Inferior parietal cortex (tissue), 1 donor: ENCODE measurements around the gene CRAMP1.
A peak's percentile ranks its signal among the peaks of the same experiment; 100 is the strongest.

Experiments used
- DNase-seq: peaks from one replicate; pipeline ENCODE4 v3.0.0-alpha.2; 2016; ENCODE audit errors: extremely low spot score

Gene CRAMP1

GRCh38 chr16:1632638-1632970, 20.4 kb downstream of the CRAMP1 start:
- DNase-seq: no peak

- no peak for DNase-seq
Observed at GRCh38 chr16:1633310-1633709, 21.1 kb downstream of the CRAMP1 start.

- no peak for DNase-seq
Observed at GRCh38 chr16:1634541-1634940, 22.4 kb downstream of the CRAMP1 start.

GRCh38 chr16:1635070-1635469, 22.9 kb downstream of the CRAMP1 start:
- DNase-seq: no peak

GRCh38 chr16:1637526-1637925, 25.4 kb downstream of the CRAMP1 start:
- no peak for DNase-seq

- DNase-seq: no peak
Observed at GRCh38 chr16:1638757-1639156, 26.6 kb downstream of the CRAMP1 start.

GRCh38 chr16:1639282-1639681, 27.1 kb downstream of the CRAMP1 start:
- no peak for DNase-seq

GRCh38 chr16:1639860-1640259, 27.7 kb downstream of the CRAMP1 start:
- DNase-seq: no peak

- DNase-seq: no peak
Observed at GRCh38 chr16:1640261-1640941, 28.2 kb downstream of the CRAMP1 start.

GRCh38 chr16:1641261-1641660, 29.1 kb downstream of the CRAMP1 start:
- no peak for DNase-seq

GRCh38 chr16:1642148-1642547, 30.0 kb downstream of the CRAMP1 start:
- peak; percentile 60 for DNase-seq

GRCh38 chr16:1642753-1643152, 30.6 kb downstream of the CRAMP1 start:
- no peak for DNase-seq

- DNase-seq: peak; percentile 27
Observed at GRCh38 chr16:1643521-1643920, 31.4 kb downstream of the CRAMP1 start.

- peak; percentile 25 for DNase-seq
Observed at GRCh38 chr16:1645914-1646525, 33.9 kb downstream of the CRAMP1 start.

- DNase-seq: no peak
Observed at GRCh38 chr16:1647856-1648255, 35.7 kb downstream of the CRAMP1 start.

- peak; percentile 24 for DNase-seq
Observed at GRCh38 chr16:1650131-1650530, 38.0 kb downstream of the CRAMP1 start.

GRCh38 chr16:1651094-1651973, 39.2 kb downstream of the CRAMP1 start:
- DNase-seq: no peak

GRCh38 chr16:1651974-1652312, 39.8 kb downstream of the CRAMP1 start:
- DNase-seq: no peak

GRCh38 chr16:1653023-1653422, 40.9 kb downstream of the CRAMP1 start:
- DNase-seq: no peak

GRCh38 chr16:1654505-1655268, 42.5 kb downstream of the CRAMP1 start:
- no peak for DNase-seq

GRCh38 chr16:1655269-1655807, 43.2 kb downstream of the CRAMP1 start:
- DNase-seq: no peak
